ENCODE data around the gene WWC2. TPM values are rescaled to one million over a fixed set of nuclear protein-coding genes. Genes with fewer than 3 reads are reported as not detected.

Gene WWC2
- total RNA-seq, 4 donors from 2014 or later, result 7.4 to 24.8 (median 8.0) TPM

DNA sequence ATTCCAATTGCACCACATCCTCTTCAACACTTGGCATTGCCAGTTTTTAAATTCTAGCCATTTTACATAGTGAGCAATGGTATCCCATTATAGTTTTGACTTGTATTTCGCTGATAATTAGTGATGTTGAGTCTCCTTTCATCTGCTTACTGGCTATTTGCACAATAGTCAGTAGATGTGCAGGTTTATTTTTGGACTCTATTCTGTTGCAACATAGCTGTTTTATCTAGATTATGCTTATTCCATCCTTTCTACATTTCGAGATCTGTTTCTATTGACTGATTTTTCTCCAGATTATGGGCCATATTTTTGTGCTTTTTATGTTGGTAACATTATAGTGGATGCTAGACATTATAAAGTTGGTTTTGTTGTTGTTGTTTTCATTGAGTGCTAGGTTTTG lies 106.1 kb downstream of the WWC2 start:
- 84 to 89% methylated on average over 1 of the region's 2 CpGs for WGBS, 2 donors
- Histone ChIP-seq H3K27ac (no peak overlapping the region), H3K4me3 (no peak overlapping the region), H3K36me3 (peaks cover 0 to 18% (median 0%) of the 10 kb centered on the region in 3 donors), H3K9me3 (no peaks in the 10 kb centered on the region), H3K27me3 (no peaks in the 10 kb centered on the region), H3K4me1 (peaks cover 0 to 7% (median 4%) of the 10 kb centered on the region in 3 donors)
- TF ChIP-seq POLR2A (IDR thresholded peaks at IDR 0.05), result no peak
- intact Hi-C loops (cut with DNase I), result no loop called here
- DNase-seq, result no peak

- Histone ChIP-seq H3K4me1 (peaks cover 0 to 4% (median 2%) of the 10 kb centered on the region in 3 donors), H3K36me3 (peaks cover 0 to 21% (median 0%) of the 10 kb centered on the region in 3 donors), H3K4me3 (no peak overlapping the region), H3K27me3 (no peaks in the 10 kb centered on the region), H3K27ac (no peak overlapping the region), H3K9me3 (no peaks in the 10 kb centered on the region)
- TF ChIP-seq CTCF (IDR thresholded peaks at IDR 0.05) (no peak), POLR2A (IDR thresholded peaks at IDR 0.05) (no peak)
- intact Hi-C loops (cut with DNase I), result no loop called here
- WGBS, 2 donors, result 63 to 80% methylated on average over 4 of the region's 4 CpGs
- DNase-seq, result no peak
These were observed 106.7 kb downstream of the WWC2 start for GRCh38 chr4:183205709-183206108.

DNA sequence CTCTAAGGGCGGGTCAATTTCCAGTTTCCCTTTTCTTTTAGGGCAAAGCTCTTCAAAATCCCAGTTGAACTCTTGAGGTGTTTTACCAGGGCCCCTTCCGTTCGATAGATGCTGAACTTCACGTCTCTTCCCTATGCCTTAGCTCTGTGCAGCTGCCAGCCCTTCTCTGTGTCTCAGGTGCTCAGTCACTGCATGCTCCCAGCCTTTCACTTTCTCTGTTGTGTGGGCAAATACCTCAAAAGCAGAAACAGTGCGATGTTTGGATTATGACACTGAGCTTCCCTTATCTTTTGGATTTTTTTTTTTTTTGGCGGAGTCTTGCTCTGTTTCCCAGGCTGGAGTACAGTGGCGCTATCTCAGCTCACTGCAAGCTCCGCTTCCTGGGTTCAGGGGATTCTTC lies 112.5 kb downstream of the WWC2 start:
- DNase-seq, result no peak
- intact Hi-C loops (cut with DNase I), result no loop called here
- H3K36me3 ChIP-seq, result peaks cover 0 to 25% (median 0%) of the 10 kb centered on the region in 3 donors
- TF ChIP-seq POLR2A (IDR thresholded peaks at IDR 0.05) (no peak), CTCF (IDR thresholded peaks at IDR 0.05) (no peak)
- H3K4me1 ChIP-seq, result no peaks in the 10 kb centered on the region
- no peaks in the 10 kb centered on the region for H3K27me3 ChIP-seq
- 90 to 96% methylated on average over 6 to 8 of the region's 8 CpGs for WGBS, 2 donors
- no peaks in the 10 kb centered on the region for H3K9me3 ChIP-seq
- no peak overlapping the region for H3K4me3 ChIP-seq
- no peak overlapping the region for H3K27ac ChIP-seq

DNA sequence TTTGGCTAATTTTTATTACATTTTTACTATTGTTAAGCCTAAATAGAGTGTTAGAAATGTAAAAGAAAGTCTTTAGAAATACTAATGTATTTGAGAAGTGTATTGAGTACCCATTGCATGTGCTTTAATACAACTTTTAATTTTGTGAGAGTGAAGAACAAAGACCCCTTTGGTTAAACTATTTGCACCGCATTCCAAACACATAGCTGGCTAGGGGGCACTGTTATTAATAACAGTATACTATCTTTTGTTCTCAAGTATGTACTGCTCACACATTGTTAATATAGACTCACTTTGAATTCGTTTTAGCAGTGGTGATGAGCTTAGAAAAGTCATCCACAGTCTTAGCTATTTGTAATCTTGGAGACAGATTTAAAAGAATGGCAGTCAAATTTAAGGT lies 114.9 kb downstream of the WWC2 start:
- DNase-seq, result no peak
- TF ChIP-seq CTCF (IDR thresholded peaks at IDR 0.05) (no peak), POLR2A (IDR thresholded peaks at IDR 0.05) (no peak)
- Histone ChIP-seq H3K4me3 (no peak overlapping the region), H3K9me3 (no peaks in the 10 kb centered on the region), H3K4me1 (no peaks in the 10 kb centered on the region), H3K36me3 (peaks cover 0 to 14% (median 0%) of the 10 kb centered on the region in 3 donors), H3K27ac (no peak overlapping the region), H3K27me3 (no peaks in the 10 kb centered on the region)
- intact Hi-C loops (cut with DNase I), result no loop called here
- WGBS, 2 donors, result 66 to 74% methylated on average over 2 of the region's 2 CpGs

DNA sequence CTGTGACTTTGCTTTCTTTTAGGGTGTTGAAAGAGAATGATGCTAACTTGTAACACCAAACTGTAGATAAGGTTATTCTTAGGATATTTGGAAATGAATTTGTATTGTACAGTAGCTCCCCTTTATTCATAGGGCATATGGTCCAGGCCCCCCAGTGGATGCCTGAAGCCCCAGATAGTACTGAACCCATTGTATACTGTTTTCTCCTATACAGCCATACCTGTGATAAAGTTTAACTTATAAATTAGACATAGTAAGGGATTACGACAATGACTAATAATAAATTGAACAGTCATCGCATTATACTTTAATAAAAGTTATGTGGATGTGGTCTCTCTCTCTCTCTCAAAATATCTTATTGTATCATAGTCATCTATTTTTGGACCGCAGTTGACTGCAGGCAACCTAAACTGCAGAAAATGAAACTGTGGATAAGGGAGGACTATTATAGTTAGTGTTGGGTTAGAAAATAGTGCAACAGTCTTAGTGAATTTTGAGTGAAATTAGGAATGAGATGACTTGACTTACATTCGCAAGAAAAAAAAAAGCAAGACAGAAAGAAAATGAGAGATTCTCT lies 115.9 kb downstream of the WWC2 start:
- 83 to 95% methylated on average over 4 of the region's 4 CpGs for WGBS, 2 donors
- Histone ChIP-seq H3K9me3 (no peaks in the 10 kb centered on the region), H3K27me3 (no peaks in the 10 kb centered on the region), H3K4me1 (no peaks in the 10 kb centered on the region), H3K27ac (no peak overlapping the region), H3K4me3 (no peak overlapping the region), H3K36me3 (peaks cover 0 to 7% (median 0%) of the 10 kb centered on the region in 3 donors)
- no peak for TF ChIP-seq POLR2A (IDR thresholded peaks at IDR 0.05)
- no peak for TF ChIP-seq CTCF (IDR thresholded peaks at IDR 0.05)
- intact Hi-C loops (cut with DNase I), result no loop called here
- no peak for DNase-seq

GRCh38 chr4:183220236-183220635 lies 121.2 kb downstream of the WWC2 start:
- Histone ChIP-seq H3K4me3 (no peak overlapping the region), H3K27me3 (no peaks in the 10 kb centered on the region), H3K36me3 (no peaks in the 10 kb centered on the region), H3K27ac (no peak overlapping the region), H3K9me3 (no peaks in the 10 kb centered on the region), H3K4me1 (no peaks in the 10 kb centered on the region)
- intact Hi-C loops (cut with DNase I), result no loop called here
- no peak for TF ChIP-seq POLR2A (IDR thresholded peaks at IDR 0.05)
- TF ChIP-seq CTCF (IDR thresholded peaks at IDR 0.05), result no peak
- DNase-seq, result no peak
- WGBS, 2 donors, result 93 to 96% methylated on average over 4 of the region's 4 CpGs

All from esophagus squamous epithelium (tissue), 5 donors.